ENCODE results near the gene PDZRN3. TPM values are rescaled to one million over a fixed set of nuclear protein-coding genes. Genes with fewer than 3 reads are reported as not detected.

PDZRN3 gene
- total and polyA plus RNA-seq, 7 experiments from 2014 or later = not detected

DNA sequence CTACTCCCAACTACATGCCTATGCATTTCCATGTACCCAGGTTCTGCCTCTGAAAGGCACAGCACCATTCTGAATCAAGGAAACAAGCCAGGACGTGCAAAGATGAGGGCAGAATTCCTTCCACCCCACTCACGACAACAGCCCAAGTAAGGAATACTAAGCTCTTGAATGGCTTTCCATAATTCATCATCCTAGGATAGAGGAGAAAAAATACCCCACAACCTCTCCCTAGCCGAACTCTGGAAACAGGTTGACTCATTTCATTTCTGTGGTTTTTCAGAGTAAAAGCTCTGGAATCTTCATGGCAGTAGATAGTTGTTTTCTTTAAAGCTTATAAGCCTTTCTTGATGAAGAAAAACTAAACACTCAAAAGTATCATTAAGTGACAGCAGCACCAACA is 77.8 kb downstream of the PDZRN3 start:
- ATAC-seq (no peak), DNase-seq (no peak)
- intact Hi-C loops (cut with micrococcal nuclease) = no loop called here
- Mint-ChIP-seq H3K36me3 (no peaks in the 10 kb centered on the region), H3K4me1 (peaks cover 0 to 3% (median 0%) of the 10 kb centered on the region in 7 donors), H3K27ac (no peak overlapping the region), H3K4me3 (no peak overlapping the region), H3K9me3 (peaks cover 0 to 1% (median 0%) of the 10 kb centered on the region in 11 donors), H3K27me3 (peaks cover 0 to 9% (median 6%) of the 10 kb centered on the region in 5 donors)
- ChIA-PET POLR2A (no interaction called here), CTCF (no interaction called here)
- Histone ChIP-seq H3K27me3 (ENCODE audit: control insufficient read depth in 2 of 2, insufficient read depth in 2 of 2, low read length in 2 of 2) (no peaks in the 10 kb centered on the region), H3K36me3 (ENCODE audit: control insufficient read depth in 2 of 3, insufficient read depth in 3 of 3, low read length in 3 of 3) (no peaks in the 10 kb centered on the region), H3K27ac (ENCODE audit: low read depth, low read length) (no peak overlapping the region), H3K9me3 (ENCODE audit: control insufficient read depth in 2 of 3, low read length in 3 of 3) (no peaks in the 10 kb centered on the region), H3K4me3 (ENCODE audit: low read length) (no peak overlapping the region), H3K4me1 (ENCODE audit: control insufficient read depth in 2 of 2, insufficient read depth in 2 of 2, low read length in 2 of 2) (no peaks in the 10 kb centered on the region)

DNA sequence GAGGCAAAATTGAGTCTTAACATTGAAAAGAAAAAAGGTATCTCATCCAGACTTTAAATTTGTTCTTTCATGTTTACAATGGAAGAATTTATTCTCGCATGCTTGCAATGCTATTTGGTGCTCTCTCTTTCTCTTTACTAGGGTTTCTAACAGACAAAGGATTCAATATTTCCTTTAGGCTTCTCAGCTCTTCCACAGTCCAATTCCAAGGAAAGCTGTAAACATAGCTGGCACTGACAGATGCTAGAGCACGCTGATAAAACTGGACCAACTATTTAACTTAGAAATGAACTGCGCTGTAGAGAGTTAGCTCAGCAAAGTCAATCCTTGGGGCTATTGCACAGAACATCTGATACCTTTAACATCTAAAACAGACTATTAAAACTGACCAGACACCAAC is 81.3 kb downstream of the PDZRN3 start:
- H3K36me3 Mint-ChIP-seq = no peaks in the 10 kb centered on the region
- ChIA-PET POLR2A (no interaction called here), CTCF (no interaction called here)
- no peak for DNase-seq
- ATAC-seq = no peak
- H3K27me3 Mint-ChIP-seq = peaks cover 0 to 13% (median 5%) of the 10 kb centered on the region in 5 donors
- no peak overlapping the region for H3K27ac Mint-ChIP-seq
- no peaks in the 10 kb centered on the region for H3K9me3 ChIP-seq (ENCODE audit: control insufficient read depth in 2 of 3, low read length in 3 of 3)
- no peaks in the 10 kb centered on the region for H3K4me1 ChIP-seq (ENCODE audit: control insufficient read depth in 2 of 2, insufficient read depth in 2 of 2, low read length in 2 of 2)
- no peaks in the 10 kb centered on the region for H3K4me1 Mint-ChIP-seq
- no peaks in the 10 kb centered on the region for H3K27me3 ChIP-seq (ENCODE audit: control insufficient read depth in 2 of 2, insufficient read depth in 2 of 2, low read length in 2 of 2)
- no peak overlapping the region for H3K4me3 Mint-ChIP-seq
- peaks cover 0 to 7% (median 0%) of the 10 kb centered on the region in 11 donors for H3K9me3 Mint-ChIP-seq
- H3K36me3 ChIP-seq (ENCODE audit: control insufficient read depth in 2 of 3, insufficient read depth in 3 of 3, low read length in 3 of 3) = no peaks in the 10 kb centered on the region
- no peak overlapping the region for H3K4me3 ChIP-seq (ENCODE audit: low read length)
- no peak overlapping the region for H3K27ac ChIP-seq (ENCODE audit: low read depth, low read length)
- intact Hi-C loops (cut with micrococcal nuclease) = no loop called here

DNA sequence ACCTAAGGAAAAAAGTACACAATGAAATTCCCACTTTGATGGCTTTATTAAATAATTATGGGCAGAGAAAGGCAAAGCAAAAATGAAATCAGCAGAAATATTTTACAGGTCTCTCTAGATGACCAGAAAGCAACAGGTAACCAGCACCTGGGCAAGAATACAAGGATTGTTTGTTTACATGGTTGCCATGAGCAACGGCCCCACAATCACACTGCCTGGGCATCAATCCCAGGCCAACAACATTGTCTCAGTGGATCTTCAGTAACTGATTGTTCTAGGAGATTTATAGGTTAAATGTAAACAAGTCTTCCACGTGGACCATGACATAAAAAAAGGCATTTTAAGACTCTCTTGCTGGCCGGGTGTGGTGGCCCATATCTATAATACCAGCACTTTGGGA is 82.6 kb downstream of the PDZRN3 start:
- ChIA-PET CTCF (no interaction called here), POLR2A (no interaction called here)
- ATAC-seq = no peak
- no peaks in the 10 kb centered on the region for H3K4me1 Mint-ChIP-seq
- H3K36me3 Mint-ChIP-seq = no peaks in the 10 kb centered on the region
- Histone ChIP-seq H3K36me3 (ENCODE audit: control insufficient read depth in 2 of 3, insufficient read depth in 3 of 3, low read length in 3 of 3) (no peaks in the 10 kb centered on the region), H3K27me3 (ENCODE audit: control insufficient read depth in 2 of 2, insufficient read depth in 2 of 2, low read length in 2 of 2) (no peaks in the 10 kb centered on the region), H3K9me3 (ENCODE audit: control insufficient read depth in 2 of 3, low read length in 3 of 3) (no peaks in the 10 kb centered on the region), H3K4me3 (ENCODE audit: low read length) (no peak overlapping the region), H3K4me1 (ENCODE audit: control insufficient read depth in 2 of 2, insufficient read depth in 2 of 2, low read length in 2 of 2) (no peaks in the 10 kb centered on the region), H3K27ac (ENCODE audit: low read depth, low read length) (no peak overlapping the region)
- H3K9me3 Mint-ChIP-seq = peaks cover 0 to 7% (median 0%) of the 10 kb centered on the region in 11 donors
- intact Hi-C loops (cut with micrococcal nuclease) = no loop called here
- no peak overlapping the region for H3K27ac Mint-ChIP-seq
- peaks cover 0 to 17% (median 5%) of the 10 kb centered on the region in 5 donors for H3K27me3 Mint-ChIP-seq
- H3K4me3 Mint-ChIP-seq = no peak overlapping the region
- no peak for DNase-seq

DNA sequence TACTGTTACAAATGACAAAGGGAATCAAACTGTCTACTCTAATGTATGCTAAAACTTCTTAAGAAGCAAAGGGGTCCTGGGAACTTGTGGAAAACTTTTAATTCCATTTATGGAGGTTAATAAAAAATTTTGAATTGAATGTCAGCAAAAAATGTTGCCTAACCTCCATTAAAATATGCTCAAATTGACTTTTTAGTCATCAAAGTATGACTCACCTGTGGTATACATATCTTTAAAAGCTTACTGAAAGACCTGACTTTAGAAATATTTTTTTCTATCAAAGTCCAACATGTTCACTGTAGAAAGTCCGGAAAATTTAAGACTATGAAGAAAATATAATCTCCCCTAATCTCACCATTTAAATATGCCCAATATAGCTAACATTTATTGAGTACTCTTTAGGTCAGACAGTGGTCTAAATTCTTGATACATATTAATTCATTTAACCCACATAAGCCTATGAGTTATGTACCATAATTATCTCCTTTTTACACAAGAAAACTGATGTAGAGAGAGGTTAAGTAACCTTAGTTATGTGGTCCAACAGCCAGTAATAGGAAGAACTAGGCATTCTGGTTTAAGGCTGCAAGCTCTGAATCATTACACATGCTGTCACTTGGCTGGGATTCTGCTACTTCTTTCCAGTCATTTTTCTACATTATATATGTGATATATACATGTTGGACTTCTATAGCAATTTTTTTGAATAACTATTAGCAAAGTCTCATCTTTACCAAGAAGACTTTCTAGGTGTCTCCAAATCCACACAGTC is 83.6 kb downstream of the PDZRN3 start:
- H3K9me3 ChIP-seq (ENCODE audit: control insufficient read depth in 2 of 3, low read length in 3 of 3) = no peaks in the 10 kb centered on the region
- DNase-seq (no peak), ATAC-seq (no peak)
- no peaks in the 10 kb centered on the region for H3K36me3 ChIP-seq (ENCODE audit: control insufficient read depth in 2 of 3, insufficient read depth in 3 of 3, low read length in 3 of 3)
- H3K27me3 Mint-ChIP-seq = peaks cover 0 to 13% (median 5%) of the 10 kb centered on the region in 5 donors
- no peaks in the 10 kb centered on the region for H3K36me3 Mint-ChIP-seq
- POLR2A ChIA-PET = no interaction called here
- peaks cover 0 to 7% (median 0%) of the 10 kb centered on the region in 11 donors for H3K9me3 Mint-ChIP-seq
- intact Hi-C loops (cut with micrococcal nuclease) = no loop called here
- no peak overlapping the region for H3K27ac Mint-ChIP-seq
- H3K4me1 Mint-ChIP-seq = no peaks in the 10 kb centered on the region
- H3K27me3 ChIP-seq (ENCODE audit: control insufficient read depth in 2 of 2, insufficient read depth in 2 of 2, low read length in 2 of 2) = no peaks in the 10 kb centered on the region
- H3K4me3 Mint-ChIP-seq = no peak overlapping the region
- CTCF ChIA-PET = no interaction called here
- no peaks in the 10 kb centered on the region for H3K4me1 ChIP-seq (ENCODE audit: control insufficient read depth in 2 of 2, insufficient read depth in 2 of 2, low read length in 2 of 2)
- no peak overlapping the region for H3K27ac ChIP-seq (ENCODE audit: low read depth, low read length)
- no peak overlapping the region for H3K4me3 ChIP-seq (ENCODE audit: low read length)

DNA sequence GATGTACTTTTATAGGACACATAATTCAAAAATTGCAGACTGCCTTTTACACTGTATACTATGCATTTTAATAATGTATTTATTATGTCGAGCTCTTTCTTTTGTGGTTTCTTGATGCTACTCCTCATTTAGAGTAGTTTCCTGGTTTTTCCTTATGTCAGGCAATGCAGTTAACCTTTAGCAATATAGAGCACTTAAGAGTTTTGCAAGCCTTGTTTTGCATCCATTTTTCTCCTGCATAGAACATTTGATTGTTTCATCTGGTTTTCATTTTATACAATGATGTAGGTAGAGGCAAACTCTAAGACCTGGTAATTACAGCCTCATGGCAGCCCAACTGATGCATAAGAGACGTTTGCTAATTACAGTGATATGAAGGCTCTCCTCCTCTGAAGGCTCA is 86.3 kb downstream of the PDZRN3 start:
- Histone ChIP-seq H3K36me3 (ENCODE audit: control insufficient read depth in 2 of 3, insufficient read depth in 3 of 3, low read length in 3 of 3) (no peaks in the 10 kb centered on the region), H3K4me1 (ENCODE audit: control insufficient read depth in 2 of 2, insufficient read depth in 2 of 2, low read length in 2 of 2) (no peaks in the 10 kb centered on the region), H3K9me3 (ENCODE audit: control insufficient read depth in 2 of 3, low read length in 3 of 3) (no peaks in the 10 kb centered on the region), H3K27ac (ENCODE audit: low read depth, low read length) (no peak overlapping the region), H3K27me3 (ENCODE audit: control insufficient read depth in 2 of 2, insufficient read depth in 2 of 2, low read length in 2 of 2) (no peaks in the 10 kb centered on the region), H3K4me3 (ENCODE audit: low read length) (no peak overlapping the region)
- CTCF ChIA-PET = no interaction called here
- ATAC-seq (no peak), DNase-seq (no peak)
- Mint-ChIP-seq H3K36me3 (no peaks in the 10 kb centered on the region), H3K27me3 (peaks cover 0 to 16% (median 5%) of the 10 kb centered on the region in 5 donors), H3K4me3 (no peak overlapping the region), H3K9me3 (peaks cover 0 to 7% (median 0%) of the 10 kb centered on the region in 11 donors), H3K27ac (no peak overlapping the region), H3K4me1 (no peaks in the 10 kb centered on the region)
- intact Hi-C loops (cut with micrococcal nuclease) = no loop called here
- POLR2A ChIA-PET = no interaction called here

DNA sequence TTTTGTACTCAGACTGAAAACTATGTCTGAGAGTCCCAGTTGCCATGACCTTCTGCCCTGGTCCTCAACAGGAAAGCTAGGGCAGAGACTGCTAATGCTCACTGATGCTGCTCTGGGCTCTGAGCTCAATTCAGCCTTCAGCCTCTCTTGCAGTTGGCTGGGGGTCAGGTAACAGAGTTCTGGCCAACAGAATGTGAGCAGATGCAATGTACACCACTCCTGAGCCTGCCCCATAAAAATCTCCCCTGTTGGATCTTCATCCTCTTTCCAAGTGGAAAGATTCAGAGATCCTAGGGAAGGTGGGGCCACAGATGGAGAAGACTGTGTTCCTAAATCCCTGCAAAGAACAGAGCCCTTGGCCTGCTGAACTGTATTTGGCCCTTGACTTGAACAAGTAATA is 87.8 kb downstream of the PDZRN3 start:
- H3K27me3 ChIP-seq (ENCODE audit: control insufficient read depth in 2 of 2, insufficient read depth in 2 of 2, low read length in 2 of 2) = no peaks in the 10 kb centered on the region
- intact Hi-C loops (cut with micrococcal nuclease) = no loop called here
- H3K4me3 Mint-ChIP-seq = no peak overlapping the region
- peaks cover 0 to 22% (median 3%) of the 10 kb centered on the region in 5 donors for H3K27me3 Mint-ChIP-seq
- H3K27ac Mint-ChIP-seq = no peak overlapping the region
- H3K36me3 ChIP-seq (ENCODE audit: control insufficient read depth in 2 of 3, insufficient read depth in 3 of 3, low read length in 3 of 3) = no peaks in the 10 kb centered on the region
- ATAC-seq (no peak), DNase-seq (no peak)
- no peak overlapping the region for H3K4me3 ChIP-seq (ENCODE audit: low read length)
- CTCF ChIA-PET = no interaction called here
- POLR2A ChIA-PET = no interaction called here
- H3K9me3 Mint-ChIP-seq = peaks cover 0 to 10% (median 0%) of the 10 kb centered on the region in 11 donors
- no peaks in the 10 kb centered on the region for H3K4me1 ChIP-seq (ENCODE audit: control insufficient read depth in 2 of 2, insufficient read depth in 2 of 2, low read length in 2 of 2)
- H3K9me3 ChIP-seq (ENCODE audit: control insufficient read depth in 2 of 3, low read length in 3 of 3) = no peaks in the 10 kb centered on the region
- no peaks in the 10 kb centered on the region for H3K36me3 Mint-ChIP-seq
- H3K4me1 Mint-ChIP-seq = no peaks in the 10 kb centered on the region
- no peak overlapping the region for H3K27ac ChIP-seq (ENCODE audit: low read depth, low read length)

DNA sequence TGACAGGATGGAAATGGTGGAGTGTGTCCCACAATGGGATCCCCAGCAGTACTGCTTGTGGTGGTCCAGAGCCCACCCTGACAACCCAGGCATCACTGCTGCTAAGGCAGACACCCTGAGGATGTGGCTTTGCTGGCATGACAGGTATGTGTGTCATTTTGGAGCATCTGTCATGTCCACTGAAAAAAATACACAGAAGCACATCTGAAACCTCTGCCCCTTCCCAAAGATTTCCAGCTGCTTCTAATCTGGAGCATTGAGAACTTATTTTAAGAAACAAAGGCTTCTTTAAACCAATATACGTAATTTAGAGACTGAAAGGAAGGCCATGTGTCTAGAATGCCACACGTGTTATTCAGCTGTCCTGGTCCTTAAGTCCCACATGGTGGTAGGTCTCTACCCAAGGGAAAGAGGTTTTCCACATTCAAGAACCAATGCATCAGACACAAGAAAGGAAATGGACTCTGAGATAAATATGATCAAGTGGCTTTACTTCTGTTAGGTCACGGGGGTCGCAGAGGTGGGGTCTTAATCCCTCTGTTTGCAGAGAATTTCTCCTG is 88.3 kb downstream of the PDZRN3 start:
- ChIA-PET POLR2A (no interaction called here), CTCF (no interaction called here)
- H3K9me3 ChIP-seq (ENCODE audit: control insufficient read depth in 2 of 3, low read length in 3 of 3) = no peaks in the 10 kb centered on the region
- H3K27me3 ChIP-seq (ENCODE audit: control insufficient read depth in 2 of 2, insufficient read depth in 2 of 2, low read length in 2 of 2) = no peaks in the 10 kb centered on the region
- H3K27ac ChIP-seq (ENCODE audit: low read depth, low read length) = no peak overlapping the region
- no peak overlapping the region for H3K4me3 ChIP-seq (ENCODE audit: low read length)
- Mint-ChIP-seq H3K9me3 (peaks cover 0 to 13% (median 0%) of the 10 kb centered on the region in 11 donors), H3K27me3 (peaks cover 0 to 24% (median 3%) of the 10 kb centered on the region in 5 donors), H3K4me3 (no peak overlapping the region), H3K27ac (no peak overlapping the region), H3K4me1 (no peaks in the 10 kb centered on the region), H3K36me3 (no peaks in the 10 kb centered on the region)
- intact Hi-C loops (cut with micrococcal nuclease) = no loop called here
- ATAC-seq = no peak
- DNase-seq = no peak
- no peaks in the 10 kb centered on the region for H3K4me1 ChIP-seq (ENCODE audit: control insufficient read depth in 2 of 2, insufficient read depth in 2 of 2, low read length in 2 of 2)
- no peaks in the 10 kb centered on the region for H3K36me3 ChIP-seq (ENCODE audit: control insufficient read depth in 2 of 3, insufficient read depth in 3 of 3, low read length in 3 of 3)

Data from naive thymus-derived CD4-positive, alpha-beta T cell (primary cell).